SHP77 (cell line): Measurements from ENCODE around the gene SORCS1.

ENCODE experiments used
- DNase-seq, 2 experiments: peaks; one replicate each; lab custom pipeline; 2025; lab: John Stamatoyannopoulos, UW

SORCS1 gene

DNA sequence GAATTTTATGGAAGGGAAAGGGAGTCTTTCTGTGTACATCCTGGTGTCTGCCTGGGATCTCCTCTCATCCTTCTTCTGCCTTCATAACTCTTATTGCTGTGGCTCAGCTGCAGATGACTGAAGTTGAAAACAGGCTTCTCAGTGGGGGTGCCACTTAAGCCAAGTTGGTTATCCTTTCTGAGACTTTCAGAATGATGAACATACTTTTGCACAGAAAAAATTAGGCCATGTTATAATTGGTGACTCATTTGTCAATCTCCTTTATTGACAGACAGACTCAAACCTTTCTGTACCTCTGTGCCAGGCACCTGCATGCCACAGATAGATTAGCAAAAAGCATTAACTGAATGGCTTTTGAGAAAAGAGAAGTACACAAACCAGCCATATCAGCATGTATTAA, 430.3 kb downstream of the SORCS1 start:
- no peak for DNase-seq

GRCh38 chr10:106728232-106728631, 436.3 kb downstream of the SORCS1 start:
- no peak for DNase-seq

- DNase-seq, result no peak
Observed at GRCh38 chr10:106727170-106727569, 437.3 kb downstream of the SORCS1 start.

DNA sequence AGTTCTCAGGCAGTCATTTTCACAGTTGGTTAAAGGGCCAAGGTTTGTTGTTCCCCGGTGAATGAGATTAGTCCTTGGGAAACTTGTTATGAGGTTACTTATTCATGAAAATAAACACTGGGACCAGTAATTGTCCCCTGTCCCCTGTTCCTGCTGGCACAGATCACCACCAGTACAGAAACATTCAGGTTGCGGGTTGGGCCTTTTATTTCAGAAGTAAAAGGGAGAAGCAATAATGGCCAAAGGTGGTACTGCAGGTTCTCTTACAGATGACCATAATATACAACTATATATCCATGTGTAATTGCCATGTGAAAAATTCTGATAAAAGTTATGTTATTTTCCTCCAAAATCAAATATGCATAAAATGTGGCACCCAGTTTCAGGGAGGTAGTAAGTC, 442.0 kb downstream of the SORCS1 start:
- DNase-seq, result no peak

GRCh38 chr10:106720683-106721082, 443.8 kb downstream of the SORCS1 start:
- DNase-seq, result no peak

DNA sequence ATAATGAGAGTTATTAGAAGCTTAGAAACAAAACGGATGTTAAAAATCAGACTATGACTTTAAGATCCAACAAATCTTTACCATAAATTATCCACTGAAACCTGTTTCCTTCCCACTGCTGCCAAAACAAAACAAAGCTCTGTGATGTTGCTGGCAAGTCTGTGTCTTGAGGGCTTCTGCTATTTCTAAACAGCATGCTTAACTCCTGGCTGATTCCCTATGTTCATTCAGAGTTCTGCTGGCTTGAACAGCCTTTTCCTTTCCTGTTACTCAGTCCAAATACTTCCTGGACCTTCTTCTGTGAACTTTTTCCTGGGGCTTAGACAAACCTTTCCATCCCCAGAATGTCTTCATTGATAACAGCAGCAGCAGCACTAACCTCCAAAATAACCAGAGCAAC, 448.1 kb downstream of the SORCS1 start:
- DNase-seq, result no peak

GRCh38 chr10:106714734-106715555, 449.6 kb downstream of the SORCS1 start:
- no peak for DNase-seq

DNA sequence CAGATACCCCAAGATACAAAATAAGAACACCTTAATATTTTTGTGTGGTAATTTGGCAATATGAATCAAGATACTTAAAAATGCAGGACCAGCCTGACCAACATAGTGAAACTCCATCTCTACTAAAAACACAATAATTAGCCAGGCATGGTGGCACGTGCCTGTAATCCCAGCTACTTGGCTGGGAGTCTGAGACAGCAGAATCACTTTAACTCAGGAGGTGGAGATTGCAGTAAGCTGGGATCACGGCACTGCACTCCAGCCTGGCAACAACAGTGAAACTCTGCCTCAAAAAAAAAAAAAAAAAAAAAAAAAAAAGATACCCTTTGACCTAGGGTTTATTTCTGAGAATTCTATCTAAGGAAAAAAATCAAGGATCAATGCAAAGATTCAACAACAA, 450.7 kb downstream of the SORCS1 start:
- no peak for DNase-seq

DNA sequence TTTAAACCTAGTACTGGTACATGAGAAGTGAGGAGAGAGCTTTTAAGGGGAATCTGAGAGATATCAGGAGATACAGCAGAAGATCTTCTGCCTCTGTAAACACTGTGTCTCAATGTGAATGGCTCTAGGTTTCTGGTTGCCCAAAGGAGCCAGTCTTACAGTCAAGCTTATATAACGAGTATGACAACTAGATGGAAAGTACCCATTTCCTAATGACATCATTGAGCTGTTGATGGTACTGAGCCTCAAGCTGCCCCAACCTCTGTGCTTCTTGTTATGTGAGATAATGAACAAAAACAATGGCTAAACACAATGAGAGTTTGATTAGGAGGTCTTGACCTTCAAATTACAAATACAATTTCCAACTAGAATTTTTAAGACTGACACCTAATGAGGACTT, 451.5 kb downstream of the SORCS1 start:
- no peak for DNase-seq

DNA sequence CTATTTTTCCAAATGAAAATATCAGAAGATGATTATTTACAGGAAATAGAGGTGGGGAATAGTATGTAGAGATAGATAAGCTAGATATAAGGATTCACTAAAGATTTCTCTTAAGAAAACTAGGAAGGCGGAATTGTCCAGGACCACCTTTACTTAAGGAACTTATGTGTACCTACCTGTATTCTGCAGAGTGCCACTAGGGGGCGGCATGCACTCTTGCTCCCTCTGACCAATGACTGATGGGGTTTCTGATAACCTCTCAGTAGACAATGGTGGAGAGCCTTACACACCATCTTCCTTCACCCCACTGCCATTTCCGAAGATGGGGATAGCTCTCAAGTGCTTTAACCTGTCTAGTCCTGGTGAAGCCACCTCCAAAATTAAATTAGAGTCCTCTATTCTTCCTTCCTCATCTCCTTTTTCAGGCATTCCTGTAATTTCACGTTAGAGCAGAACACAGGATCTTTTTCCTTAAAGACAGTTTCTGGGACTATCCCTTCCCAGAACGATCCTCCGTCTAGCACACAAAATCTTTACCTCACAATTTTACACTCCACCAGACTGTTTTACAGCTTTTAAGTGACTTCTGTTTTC, 453.1 kb downstream of the SORCS1 start:
- DNase-seq, result peak; percentile 12 to 24

GRCh38 chr10:106708506-106708905, 456.0 kb downstream of the SORCS1 start:
- no peak for DNase-seq

DNA sequence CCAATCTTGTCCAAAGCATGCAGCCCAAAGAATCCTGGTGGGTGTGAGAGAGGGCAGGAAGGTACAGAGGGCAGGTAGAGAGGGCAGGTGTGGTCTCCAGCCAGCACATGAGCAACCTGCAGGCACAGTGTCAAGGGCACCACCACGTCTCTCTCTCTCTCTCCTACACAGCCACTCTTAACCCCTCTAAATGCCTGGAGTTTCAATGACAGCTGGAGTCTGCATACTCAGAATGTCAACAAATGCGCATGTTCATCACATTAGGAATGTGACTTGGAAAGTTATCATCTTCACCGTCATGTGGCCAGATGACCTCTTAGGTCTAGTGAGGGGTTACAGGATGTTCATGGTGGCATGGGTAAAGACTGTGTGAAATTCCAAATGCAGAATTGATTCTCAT, 456.8 kb downstream of the SORCS1 start:
- no peak for DNase-seq

- DNase-seq, result no peak
Observed at GRCh38 chr10:106706127-106706526, 458.4 kb downstream of the SORCS1 start.

DNA sequence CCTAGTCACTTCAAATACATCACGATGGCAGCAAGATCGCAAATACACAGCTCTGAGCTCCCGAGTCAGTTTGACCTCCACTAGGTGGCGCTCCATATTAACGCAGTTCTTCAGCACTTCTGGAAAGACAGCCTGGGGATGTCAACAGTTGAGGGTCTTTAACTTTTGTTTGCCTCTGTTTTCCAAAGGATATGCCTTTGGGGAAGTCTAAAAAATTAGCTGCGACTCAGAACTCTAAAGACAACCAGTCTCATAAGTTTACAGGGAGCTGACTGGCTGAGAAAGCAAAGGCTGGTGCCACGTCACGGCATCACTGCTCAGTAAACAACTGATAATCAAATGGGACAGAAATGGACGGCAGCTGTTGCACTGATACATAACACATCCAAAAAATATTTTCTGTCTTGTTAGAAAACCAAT, 458.8 kb downstream of the SORCS1 start:
- DNase-seq, result peak; percentile 14 to 30

GRCh38 chr10:106696239-106696638, 468.3 kb downstream of the SORCS1 start:
- no peak for DNase-seq

DNA sequence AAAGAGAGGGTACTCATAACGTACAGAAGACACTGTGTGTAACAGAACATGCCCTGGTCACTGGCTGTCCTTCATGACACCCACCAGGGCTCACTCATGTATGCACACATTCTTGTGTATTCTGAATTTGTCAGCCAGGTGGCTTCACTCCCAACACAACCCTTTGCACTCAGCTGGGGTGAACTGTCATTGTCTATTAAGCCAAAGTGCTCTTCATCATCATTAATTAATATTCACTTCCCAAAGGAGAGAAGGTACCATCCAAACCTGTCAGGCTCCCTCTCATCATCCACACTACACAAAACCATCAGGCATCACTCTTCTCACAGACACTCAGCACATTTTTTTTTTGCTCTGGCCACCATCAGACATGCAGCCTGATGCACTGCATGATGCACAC, 469.8 kb downstream of the SORCS1 start:
- DNase-seq, result no peak

DNA sequence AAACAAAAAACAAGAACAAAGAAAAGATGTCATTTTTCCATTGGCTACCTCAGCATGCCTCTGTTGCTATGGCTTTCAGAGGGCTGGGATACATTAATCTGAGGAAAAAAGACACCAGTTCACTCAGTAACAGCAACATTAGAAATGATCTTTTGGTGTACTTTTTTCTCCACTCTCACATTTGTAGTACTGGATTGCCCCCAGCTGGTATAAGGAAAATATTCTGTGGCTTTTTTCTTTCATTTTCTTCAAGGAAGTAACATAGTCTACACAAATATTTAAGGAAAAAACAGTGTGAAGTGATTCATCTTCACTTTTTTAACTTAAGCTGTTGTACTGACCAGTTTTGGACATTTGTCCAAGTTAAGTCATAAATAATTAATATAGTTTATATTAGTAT, 482.3 kb downstream of the SORCS1 start:
- no peak for DNase-seq

DNA sequence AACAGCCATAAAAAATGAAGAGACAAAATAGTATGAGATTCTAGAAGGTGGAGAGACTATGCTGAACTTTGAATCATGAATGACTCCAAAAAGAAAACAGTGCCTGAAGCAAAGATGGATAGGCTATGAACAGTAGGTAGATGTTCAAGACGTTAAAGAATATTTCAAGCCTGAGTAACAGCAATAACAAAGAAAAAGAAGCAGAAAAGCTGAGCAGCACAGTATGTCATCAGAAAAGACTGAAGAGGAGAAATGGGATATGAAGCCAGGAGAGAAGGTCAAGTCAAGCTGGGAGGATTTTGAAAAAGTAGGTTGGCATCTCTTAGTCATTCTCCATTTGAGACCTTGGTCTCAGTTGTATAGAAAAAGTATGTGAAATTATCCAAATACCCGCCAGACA, 484.4 kb downstream of the SORCS1 start:
- DNase-seq, result no peak

GRCh38 chr10:106679314-106679713, 485.2 kb downstream of the SORCS1 start:
- DNase-seq, result no peak

GRCh38 chr10:106672517-106673175, 491.9 kb downstream of the SORCS1 start:
- DNase-seq, result no peak

DNA sequence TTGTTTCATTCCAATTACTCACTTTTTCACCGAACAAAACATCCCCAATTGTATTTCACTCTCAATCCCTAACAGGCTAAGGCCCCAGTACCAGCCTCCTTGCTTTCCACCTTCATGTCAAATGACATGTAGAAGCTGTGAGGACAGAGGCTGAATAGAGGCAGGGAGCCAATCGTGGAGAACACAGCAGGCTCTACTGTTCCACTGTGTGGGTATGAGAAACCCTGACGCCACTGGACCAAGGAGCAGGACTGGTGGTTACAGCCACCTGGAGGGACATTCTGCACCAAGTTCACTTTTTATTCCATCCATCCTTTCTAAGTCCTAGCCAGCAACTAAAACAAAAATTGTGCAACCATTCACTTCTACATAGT, 502.8 kb downstream of the SORCS1 start:
- no peak for DNase-seq

GRCh38 chr10:106661133-106661766, 503.3 kb downstream of the SORCS1 start:
- DNase-seq, result no peak

DNA sequence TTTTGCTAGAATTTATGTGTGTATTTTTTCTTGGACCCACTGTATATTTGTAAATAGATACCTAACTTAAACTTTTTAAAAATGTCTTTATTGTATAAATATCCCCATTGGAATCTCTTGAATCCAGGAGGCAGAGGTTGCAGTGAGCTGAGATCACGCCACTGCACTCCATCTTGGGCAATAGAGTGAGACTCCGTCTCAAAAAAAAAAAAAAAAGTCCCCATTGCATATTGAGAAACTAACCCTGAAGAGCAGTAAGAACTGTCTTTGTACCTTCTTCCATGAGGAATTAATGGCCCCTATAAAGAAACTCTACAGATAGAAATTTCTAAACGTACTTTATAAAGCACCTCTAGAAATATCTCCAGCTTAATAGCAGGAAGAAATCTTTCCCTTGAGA, 504.0 kb downstream of the SORCS1 start:
- no peak for DNase-seq
